Activated naive CD4-positive, alpha-beta T cell treated with anti-CD3 and anti-CD28 coated beads, Interleukin-2, amount 50 U/mL, for 24 hours (primary cell): Measurements from ENCODE around the gene ZNF316.
"Not testable (repeated sequence)": the region's sequence is repeated elsewhere in the genome, so short reads cannot be mapped to it uniquely, and the experiment has no call there.

Source experiments
- H3K27ac Mint-ChIP-seq: one replicate; pipeline ENCODE4 v1.8.0; 2021; ENCODE audit warnings: mild to moderate bottlenecking, mixed read lengths
- H3K27me3 Mint-ChIP-seq: one replicate; pipeline ENCODE4 v1.8.0; 2021; ENCODE audit warnings: mixed read lengths
- H3K36me3 Mint-ChIP-seq: one replicate; pipeline ENCODE4 v1.8.0; 2021; ENCODE audit warnings: mixed read lengths
- H3K4me1 Mint-ChIP-seq: one replicate; pipeline ENCODE4 v1.8.0; 2021; ENCODE audit warnings: mixed read lengths
- H3K4me3 Mint-ChIP-seq: one replicate; pipeline ENCODE4 v1.8.0; 2021; ENCODE audit warnings: mild to moderate bottlenecking, mixed read lengths
- H3K9me3 Mint-ChIP-seq: one replicate; pipeline ENCODE4 v1.8.0; 2021; ENCODE audit warnings: mixed read lengths

ZNF316 gene

DNA sequence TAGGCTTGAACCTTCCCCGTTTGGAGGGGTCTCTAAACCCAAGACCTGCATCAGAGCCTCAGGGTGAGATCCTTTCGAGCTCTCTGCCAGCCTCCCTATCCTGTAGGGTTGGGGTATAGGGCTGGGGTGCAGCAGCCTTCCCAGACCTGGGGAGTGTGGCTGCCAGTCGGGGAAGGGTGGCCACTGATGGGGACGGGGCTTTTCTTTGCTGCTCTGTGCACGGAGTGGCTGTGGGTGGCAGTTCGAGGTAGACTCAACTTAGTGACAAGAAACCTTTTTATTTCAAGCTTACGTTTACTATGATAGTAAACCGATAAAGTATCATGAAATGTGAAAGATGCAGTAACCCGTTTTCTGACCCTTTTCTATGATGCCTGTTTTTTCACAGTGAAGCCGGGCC is 13.0 kb downstream of the ZNF316 start:
- Mint-ChIP-seq H3K36me3 (peaks cover 18% of the 10 kb centered on the region), H3K27me3 (no peaks in the 10 kb centered on the region), H3K4me1 (no peaks in the 10 kb centered on the region)

GRCh38 chr7:6650521-6651011 is 13.4 kb downstream of the ZNF316 start:
- no peaks in the 10 kb centered on the region for H3K27me3 Mint-ChIP-seq
- no peaks in the 10 kb centered on the region for H3K4me1 Mint-ChIP-seq
- H3K27ac Mint-ChIP-seq, result no peak overlapping the region
- no peak overlapping the region for H3K4me3 Mint-ChIP-seq
- no peaks in the 10 kb centered on the region for H3K9me3 Mint-ChIP-seq
- H3K36me3 Mint-ChIP-seq, result peaks cover 23% of the 10 kb centered on the region

More for the DNA sequence above, 13.0 kb downstream of the ZNF316 start:
- Mint-ChIP-seq H3K4me3 (no peak overlapping the region), H3K9me3 (no peaks in the 10 kb centered on the region), H3K27ac (no peak overlapping the region)

DNA sequence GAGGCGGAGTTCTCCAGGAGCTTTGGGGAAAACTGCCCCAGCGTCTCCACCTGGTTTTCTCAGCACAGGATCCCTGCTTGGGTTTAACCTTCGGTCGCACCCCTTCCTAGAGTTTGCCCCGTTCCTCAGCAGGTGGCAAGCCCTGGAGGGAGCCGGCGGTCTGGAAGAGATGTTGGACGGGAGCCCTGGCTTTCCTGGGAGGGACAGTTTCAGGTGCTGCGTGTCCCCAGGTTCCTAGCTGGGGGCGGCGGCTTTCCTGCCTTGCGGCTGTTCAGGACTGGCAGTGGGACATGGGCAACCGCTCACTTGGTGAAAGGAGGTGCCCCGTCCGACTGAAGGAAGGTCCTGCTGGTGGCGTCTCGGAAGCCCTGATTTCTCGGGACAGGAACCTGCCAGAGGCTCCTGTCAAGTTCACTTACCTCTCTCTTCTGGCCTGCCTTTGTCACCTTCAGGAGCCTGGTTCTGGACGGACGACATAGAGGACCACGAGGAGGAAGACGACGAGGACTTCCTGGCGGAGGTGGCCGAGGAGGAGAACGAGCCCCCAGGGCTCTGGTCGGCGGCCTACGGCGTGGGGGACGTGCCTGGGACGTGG is 14.8 kb downstream of the ZNF316 start:
- Mint-ChIP-seq H3K27ac (no peak overlapping the region), H3K36me3 (peaks cover 23% of the 10 kb centered on the region), H3K27me3 (no peaks in the 10 kb centered on the region), H3K9me3 (no peaks in the 10 kb centered on the region), H3K4me3 (no peak overlapping the region), H3K4me1 (no peaks in the 10 kb centered on the region)

GRCh38 chr7:6652446-6653011 is 15.4 kb downstream of the ZNF316 start:
- H3K27me3 Mint-ChIP-seq, result no peaks in the 10 kb centered on the region
- H3K36me3 Mint-ChIP-seq, result peaks cover 21% of the 10 kb centered on the region
- H3K27ac Mint-ChIP-seq, result no peak overlapping the region
- H3K4me1 Mint-ChIP-seq, result no peaks in the 10 kb centered on the region
- H3K9me3 Mint-ChIP-seq, result no peaks in the 10 kb centered on the region
- H3K4me3 Mint-ChIP-seq, result no peak overlapping the region

DNA sequence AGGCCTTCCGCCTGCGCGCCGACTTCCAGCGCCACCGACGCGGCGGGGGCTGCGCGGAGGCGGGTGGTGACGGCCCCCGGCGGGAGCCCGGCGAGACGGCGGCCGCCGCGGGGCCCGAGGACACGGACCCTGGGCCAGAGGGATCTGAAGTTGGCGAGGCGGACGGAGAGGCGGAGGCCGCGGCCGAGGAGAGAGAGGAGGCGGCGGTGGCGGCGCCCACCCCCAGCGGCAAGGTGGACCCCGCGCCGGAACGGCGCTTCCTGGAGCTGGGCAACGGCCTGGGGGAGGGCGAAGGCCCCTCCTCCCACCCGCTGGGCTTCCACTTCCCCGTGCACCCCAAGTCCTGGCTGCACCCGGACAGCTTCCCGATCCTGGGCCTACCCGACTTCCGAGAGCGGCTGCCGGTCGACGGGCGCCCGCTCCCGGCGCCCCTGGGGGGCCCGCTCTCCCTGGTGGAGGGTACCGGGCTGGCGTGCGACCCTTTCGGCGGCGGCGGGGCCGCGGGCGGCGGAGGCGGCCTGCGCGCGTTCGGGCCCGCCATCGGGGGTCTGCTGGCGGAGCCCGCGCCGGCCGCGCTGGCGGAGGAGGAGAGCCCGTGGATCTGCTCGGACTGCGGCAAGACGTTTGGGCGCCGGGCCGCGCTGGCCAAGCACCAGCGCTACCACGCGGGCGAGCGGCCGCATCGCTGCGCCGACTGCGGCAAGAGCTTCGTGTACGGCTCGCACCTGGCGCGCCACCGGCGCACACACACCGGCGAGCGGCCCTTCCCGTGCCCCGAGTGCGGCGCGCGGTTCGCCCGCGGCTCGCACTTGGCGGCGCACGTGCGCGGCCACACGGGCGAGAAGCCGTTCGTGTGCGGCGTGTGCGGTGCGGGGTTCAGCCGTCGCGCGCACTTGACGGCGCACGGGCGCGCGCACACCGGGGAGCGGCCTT is 16.2 kb downstream of the ZNF316 start:
- Mint-ChIP-seq H3K27ac (no peak overlapping the region), H3K27me3 (no peaks in the 10 kb centered on the region), H3K4me1 (no peaks in the 10 kb centered on the region), H3K4me3 (no peak overlapping the region), H3K36me3 (peaks cover 20% of the 10 kb centered on the region), H3K9me3 (no peaks in the 10 kb centered on the region)

- Mint-ChIP-seq H3K9me3 (no peaks in the 10 kb centered on the region), H3K27ac (no peak overlapping the region), H3K4me1 (peaks cover 7% of the 10 kb centered on the region), H3K27me3 (no peaks in the 10 kb centered on the region), H3K36me3 (peaks cover 22% of the 10 kb centered on the region), H3K4me3 (no peak overlapping the region)
Measured at GRCh38 chr7:6654113-6654841, 17.2 kb downstream of the ZNF316 start.

DNA sequence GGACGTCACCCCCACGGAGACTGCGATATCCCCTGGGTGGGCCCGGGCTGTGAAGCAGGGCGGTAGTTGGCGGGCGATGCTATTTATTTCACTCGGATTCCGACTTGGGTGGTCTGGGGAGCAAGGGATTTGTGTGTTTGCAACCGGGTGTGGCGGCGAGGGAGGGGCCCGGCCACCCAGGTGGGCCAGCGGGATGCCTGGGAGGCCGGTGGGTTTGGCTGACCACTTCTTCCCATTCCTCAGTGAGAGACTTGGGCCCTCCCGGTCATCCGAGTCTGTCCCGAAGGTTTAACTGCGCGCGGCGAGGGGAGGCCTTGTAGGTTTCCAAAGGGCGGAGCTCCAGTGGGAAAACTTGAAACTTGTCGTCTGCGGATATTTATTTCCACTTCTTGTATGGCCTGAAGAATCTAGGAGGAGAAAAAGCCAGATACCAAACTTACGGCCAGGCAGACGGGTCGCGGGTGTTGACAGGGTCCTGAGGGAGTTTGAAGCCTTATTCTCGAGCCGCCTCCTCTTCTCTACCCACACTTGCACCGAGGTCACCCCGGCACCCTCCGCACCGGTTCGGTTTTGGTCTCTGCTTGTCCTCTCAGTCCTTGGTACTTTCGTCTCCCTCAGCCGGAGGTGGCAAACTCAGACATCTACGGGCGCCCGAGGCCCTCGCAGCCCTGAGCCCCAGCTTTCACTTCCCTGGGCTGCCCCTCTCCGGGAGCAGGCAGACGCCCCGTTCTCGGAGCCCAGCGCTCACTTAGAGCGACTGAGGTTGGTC is 17.9 kb downstream of the ZNF316 start:
- no peak overlapping the region for H3K4me3 Mint-ChIP-seq
- peaks cover 12% of the 10 kb centered on the region for H3K4me1 Mint-ChIP-seq
- no peaks in the 10 kb centered on the region for H3K9me3 Mint-ChIP-seq
- peaks cover 20% of the 10 kb centered on the region for H3K36me3 Mint-ChIP-seq
- no peaks in the 10 kb centered on the region for H3K27me3 Mint-ChIP-seq
- no peak overlapping the region for H3K27ac Mint-ChIP-seq

DNA sequence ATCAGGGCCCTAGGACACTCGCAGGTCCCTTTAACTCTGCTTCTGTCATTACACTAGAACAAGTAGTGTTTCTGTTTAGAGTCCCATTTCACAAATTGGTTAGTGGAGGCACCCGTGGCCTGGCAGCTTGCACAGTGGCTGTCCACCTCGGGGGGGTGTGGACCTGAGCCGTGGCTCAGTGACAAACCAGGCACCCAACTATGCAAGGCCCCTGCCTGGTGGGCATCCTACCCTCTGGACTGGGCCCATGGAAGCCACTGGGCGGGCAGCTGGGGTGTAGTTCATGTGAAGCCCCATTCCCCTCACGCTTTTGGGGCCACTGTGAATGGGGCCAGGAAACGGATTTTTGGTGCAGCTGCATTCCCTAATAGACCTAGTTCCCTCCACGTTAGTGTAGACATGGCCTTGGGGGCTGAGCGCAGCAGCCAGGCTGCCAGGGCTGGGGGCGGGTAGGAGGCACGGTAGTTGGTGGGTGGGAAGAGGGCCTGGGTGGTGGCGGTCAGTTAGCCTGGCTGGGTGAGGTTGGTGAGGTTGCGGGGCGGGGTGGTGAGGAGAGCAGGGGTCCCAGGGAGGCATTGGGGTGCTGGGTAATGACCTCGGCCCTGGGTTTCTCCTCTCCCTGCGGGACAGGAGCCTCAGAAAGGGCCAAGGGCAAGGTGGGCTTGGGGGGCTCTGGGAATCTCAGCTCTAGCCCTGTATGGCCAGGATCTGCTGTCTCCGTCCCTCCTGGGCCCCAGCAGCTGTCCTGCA is 18.7 kb downstream of the ZNF316 start:
- Mint-ChIP-seq H3K4me1 (peaks cover 12% of the 10 kb centered on the region), H3K36me3 (peaks cover 12% of the 10 kb centered on the region), H3K27ac (no peak overlapping the region), H3K27me3 (no peaks in the 10 kb centered on the region), H3K9me3 (no peaks in the 10 kb centered on the region), H3K4me3 (no peak overlapping the region)

GRCh38 chr7:6656413-6656812 is 19.3 kb downstream of the ZNF316 start:
- Mint-ChIP-seq H3K9me3 (no peaks in the 10 kb centered on the region), H3K4me3 (no peak overlapping the region), H3K27me3 (no peaks in the 10 kb centered on the region), H3K27ac (no peak overlapping the region), H3K4me1 (peaks cover 12% of the 10 kb centered on the region), H3K36me3 (peaks cover 9% of the 10 kb centered on the region)

DNA sequence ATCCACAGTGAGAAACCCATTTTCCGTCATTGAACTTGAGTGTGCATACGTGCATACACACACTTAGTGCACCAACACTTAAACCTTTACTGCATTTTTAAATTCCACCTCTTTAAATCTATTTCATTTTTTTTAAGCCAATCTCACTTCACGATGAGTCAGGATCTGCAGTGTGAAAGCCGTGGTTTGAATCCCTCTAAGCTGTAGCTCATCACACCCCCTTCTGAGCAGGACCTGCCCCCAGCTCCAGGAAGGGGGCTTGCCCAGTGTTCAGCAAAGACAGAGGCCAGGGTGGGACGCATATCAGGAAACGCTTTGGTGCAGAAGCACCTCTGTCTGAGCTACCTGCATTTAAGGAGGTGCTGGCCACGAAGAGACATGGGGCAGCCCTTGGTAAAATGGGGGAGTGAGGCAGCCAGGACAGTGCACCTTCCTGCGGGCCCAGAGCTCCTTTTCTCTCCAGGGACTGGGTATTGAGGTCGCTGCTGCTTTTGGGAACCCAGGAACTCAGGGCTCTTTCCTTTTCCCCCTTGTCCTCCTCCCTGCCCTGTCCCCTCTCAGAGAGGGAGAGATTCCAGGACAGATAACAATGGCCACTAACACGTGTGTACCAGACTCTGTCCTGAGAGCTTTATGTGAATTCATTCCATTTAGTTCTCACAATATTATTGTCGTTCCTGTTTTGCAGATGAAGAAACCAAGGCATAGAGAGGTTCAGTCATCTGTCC is 21.7 kb downstream of the ZNF316 start:
- H3K36me3 Mint-ChIP-seq, result peaks cover 9% of the 10 kb centered on the region
- H3K27ac Mint-ChIP-seq, result no peak overlapping the region
- H3K9me3 Mint-ChIP-seq, result no peaks in the 10 kb centered on the region
- peaks cover 12% of the 10 kb centered on the region for H3K4me1 Mint-ChIP-seq
- no peaks in the 10 kb centered on the region for H3K27me3 Mint-ChIP-seq
- no peak overlapping the region for H3K4me3 Mint-ChIP-seq

DNA sequence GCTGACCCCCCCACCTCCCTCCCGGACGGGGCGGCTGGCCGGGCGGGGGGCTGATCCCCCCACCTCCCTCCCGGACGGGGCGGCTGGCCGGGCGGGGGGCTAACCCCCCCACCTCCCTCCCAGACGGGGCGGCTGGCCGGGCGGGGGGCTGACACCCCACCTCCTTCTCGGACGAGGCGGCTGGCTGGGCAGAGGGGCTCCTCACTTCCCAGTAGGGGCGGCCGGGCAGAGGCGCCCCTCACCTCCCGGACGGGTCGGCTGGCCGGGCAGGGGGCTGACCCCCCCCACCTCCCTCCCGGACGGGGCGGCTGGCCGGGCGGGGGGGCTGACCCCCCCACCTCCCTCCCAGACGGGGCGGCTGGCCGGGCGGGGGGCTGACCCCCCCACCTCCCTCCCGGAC is 33.7 kb downstream of the ZNF316 start:
- H3K27ac Mint-ChIP-seq, H3K27me3 Mint-ChIP-seq, H3K4me3 Mint-ChIP-seq, H3K4me1 Mint-ChIP-seq: not testable (repeated sequence)
- Mint-ChIP-seq H3K36me3 (peaks cover 34% of the 10 kb centered on the region), H3K9me3 (peaks cover 17% of the 10 kb centered on the region)

DNA sequence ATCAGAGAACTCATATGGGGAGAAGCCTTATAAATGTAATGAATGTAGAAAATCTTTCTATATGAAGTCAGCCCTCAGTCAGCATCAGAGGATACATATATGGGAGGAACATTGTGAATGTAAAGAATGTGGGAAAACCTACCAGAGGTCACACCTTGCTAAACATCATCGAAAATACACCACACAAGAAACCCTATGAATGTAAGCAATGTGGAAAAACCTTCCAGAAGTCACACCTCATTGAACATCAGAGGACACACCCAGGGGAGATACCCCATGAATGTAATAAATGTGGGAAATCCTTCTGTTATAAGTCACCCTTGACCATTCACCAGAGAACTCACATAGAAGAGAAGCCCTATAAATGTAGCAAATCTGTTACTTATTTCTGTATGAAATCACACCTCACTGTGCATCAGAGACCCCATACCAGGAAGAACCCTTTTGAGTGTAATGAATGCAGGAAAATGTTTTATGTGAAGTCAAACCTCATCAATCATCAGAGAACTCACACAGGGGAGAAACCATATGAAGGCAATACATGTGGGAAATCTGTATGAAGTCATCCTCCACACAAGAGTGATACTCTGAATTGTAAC is 38.8 kb downstream of the ZNF316 start:
- no peak overlapping the region for H3K4me3 Mint-ChIP-seq
- H3K27me3 Mint-ChIP-seq, result no peaks in the 10 kb centered on the region
- H3K36me3 Mint-ChIP-seq, result peaks cover 35% of the 10 kb centered on the region
- H3K9me3 Mint-ChIP-seq, result peaks cover 27% of the 10 kb centered on the region
- no peak overlapping the region for H3K27ac Mint-ChIP-seq
- no peaks in the 10 kb centered on the region for H3K4me1 Mint-ChIP-seq

GRCh38 chr7:6680146-6680545 is 43.0 kb downstream of the ZNF316 start:
- Mint-ChIP-seq H3K27ac (no peak overlapping the region), H3K4me1 (no peaks in the 10 kb centered on the region), H3K9me3 (peaks cover 16% of the 10 kb centered on the region), H3K36me3 (peaks cover 19% of the 10 kb centered on the region), H3K27me3 (no peaks in the 10 kb centered on the region), H3K4me3 (no peak overlapping the region)
